Measurements from ENCODE around the gene STXBP5L.
A peak's percentile ranks its signal among the peaks of the same experiment; 100 is the strongest.
"Not testable (repeated sequence)": the region's sequence is repeated elsewhere in the genome, so short reads cannot be mapped to it uniquely, and the experiment has no call there.

STXBP5L gene

DNA sequence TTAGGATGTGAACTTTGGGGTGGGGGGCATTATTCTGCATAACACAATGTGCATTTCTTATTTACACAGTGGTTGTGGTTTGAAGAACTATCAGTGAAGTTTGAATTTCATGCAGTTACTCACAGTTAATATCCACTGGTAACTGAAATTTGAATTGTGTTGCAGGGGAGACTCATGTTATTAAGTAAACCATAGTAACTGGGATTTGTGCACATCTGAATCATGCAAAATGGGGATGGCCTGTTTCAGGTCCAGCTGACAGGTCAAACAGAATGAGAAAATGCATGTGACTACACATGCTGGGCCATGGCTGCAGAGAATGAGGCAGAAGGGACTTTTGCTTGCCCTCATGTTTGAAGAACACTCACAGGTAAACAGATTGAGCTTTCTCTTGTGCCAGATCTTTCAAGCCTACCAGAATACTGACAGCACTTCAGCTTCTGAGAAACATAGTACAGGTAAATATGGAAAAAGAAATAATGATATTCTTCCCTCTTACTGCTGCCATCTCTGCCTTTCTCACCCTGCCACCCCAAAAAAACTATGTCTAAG, 522.7 kb downstream of the STXBP5L start:
- no peak for DNase-seq (ENCODE audit: low read depth in 2 of 2)

DNA sequence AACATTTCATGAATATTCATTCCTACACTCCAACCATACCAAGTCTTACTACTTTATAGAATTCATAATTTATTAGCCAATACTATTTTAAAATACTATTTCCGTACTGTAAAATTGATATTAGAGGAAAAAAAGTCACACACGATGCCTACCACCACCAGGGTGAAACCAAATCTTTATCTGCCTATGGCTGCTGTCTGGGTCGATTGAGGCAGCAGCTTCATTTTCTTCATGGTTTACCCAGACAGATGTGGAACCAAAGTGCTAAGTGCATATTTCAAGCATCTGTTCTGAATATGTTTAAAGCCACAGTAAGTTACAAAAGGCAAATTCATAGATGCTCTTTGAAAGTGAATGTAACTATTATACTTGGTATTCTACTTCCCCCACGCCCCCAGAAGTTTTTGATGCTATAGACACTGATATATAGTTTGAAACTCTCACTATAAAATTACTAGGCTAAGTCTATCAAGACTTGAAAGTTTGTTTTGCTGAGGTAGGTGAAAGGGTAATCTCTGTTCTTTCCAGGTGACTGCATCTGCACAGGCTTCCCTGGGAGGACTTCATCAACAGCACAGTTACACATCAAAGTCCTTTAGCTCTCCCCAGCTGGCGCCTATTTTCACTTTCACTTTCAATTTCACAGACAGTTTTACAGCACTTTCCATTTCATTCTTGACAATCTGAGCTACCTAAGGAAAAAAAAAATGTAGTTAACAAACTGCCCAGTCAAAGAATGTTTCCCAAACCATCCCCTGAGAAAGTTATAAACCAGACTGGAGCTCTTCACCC, 523.9 kb downstream of the STXBP5L start:
- peak; percentile 8 to 21 for DNase-seq (ENCODE audit: low read depth in 2 of 2)

DNA sequence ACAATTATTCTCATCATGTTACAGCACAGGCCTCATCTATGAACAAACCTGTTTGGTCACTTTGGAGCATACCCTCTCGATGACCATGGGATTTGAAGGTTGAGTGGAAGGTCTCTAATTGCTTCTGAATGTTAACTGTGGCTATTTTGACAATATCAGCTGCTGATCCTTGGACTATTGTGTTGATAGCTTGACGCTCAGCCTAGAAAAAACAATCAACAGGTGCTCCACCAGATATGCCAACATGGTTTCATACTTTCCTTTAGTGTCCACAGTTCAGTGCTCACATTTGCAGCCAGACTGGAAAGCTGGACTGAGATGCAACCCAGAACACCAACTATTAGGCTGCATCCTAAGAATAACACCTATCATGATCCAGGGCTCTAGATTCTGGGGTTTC, 528.1 kb downstream of the STXBP5L start:
- no peak for DNase-seq (ENCODE audit: low read depth in 2 of 2)

DNA sequence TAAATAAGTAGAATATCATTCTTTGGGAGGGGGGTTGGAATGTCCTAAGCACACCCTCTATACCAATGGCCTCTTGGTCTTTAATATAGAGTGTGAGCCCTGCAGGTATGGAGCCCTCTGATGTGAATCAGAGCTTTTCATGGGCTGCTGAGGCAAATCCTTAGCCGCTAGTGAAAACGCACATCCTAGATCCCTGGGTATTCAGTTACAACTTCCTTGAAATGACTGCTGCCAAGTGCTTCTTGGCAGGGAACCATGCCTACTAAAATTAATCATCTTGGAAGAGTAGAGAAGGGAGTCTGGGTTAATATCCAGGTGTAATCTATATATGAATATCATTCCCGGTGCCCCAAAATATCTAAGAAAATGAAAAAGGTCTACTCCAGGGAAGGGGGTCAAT, 528.6 kb downstream of the STXBP5L start:
- DNase-seq (ENCODE audit: low read depth in 2 of 2), result no peak

DNA sequence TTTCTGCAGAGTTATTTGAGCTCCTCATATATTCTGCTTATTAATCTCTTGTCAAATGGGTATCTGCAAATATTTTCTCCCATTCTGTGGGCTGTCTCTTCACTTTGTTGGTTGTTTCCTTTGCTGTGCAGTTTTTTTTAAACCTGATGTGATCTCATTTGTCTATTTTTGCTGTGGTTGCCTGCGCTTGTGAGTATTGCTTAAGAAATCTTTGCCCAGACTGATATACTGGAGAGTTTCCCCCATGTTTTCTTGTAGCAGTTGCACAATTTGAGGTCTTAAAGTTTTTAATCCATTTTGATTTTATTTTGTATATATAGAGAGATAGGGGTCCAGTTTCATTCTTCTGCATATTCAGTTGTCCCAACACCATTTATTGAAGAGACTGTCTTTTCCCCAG, 535.5 kb downstream of the STXBP5L start:
- DNase-seq (ENCODE audit: low read depth in 2 of 2), result no peak

DNA sequence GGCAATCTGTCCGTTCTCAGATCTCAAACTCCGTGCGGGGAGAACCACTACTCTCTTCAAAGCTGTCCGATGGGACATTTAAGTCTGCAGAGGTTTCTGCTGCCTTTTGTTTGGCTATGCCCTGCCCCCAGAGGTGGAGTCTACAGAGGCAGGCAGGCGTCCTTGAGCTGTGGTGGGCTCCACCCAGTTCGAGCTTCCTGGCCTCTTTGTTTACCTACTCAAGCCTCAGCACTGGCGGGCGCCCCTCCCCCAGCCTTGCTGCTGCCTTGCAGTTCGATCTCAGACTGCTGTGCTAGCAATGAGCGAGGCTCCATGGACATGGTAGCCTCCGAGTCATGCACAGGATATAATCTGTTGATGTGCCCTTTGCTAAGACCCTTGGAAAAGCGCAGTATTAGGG, 543.7 kb downstream of the STXBP5L start:
- not testable (repeated sequence) for DNase-seq (ENCODE audit: low read depth in 2 of 2)

DNA sequence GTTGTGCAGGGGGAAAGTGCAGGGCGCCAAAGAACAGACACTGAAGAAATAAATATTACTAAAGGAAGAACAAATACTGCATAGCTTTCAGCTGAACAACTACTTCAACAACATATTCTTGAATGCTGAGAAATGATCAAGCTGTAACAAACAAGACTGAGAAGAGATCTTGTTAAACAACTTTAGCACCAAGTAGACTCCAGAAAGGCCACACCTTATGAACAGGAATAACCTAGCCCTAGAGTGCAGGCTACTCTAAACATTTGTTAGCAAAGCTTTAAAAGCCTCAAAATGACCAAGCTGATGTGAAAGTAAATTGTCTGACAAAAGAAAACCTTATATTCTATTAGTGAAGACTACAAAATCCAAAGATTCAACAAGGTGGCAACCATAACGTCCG, 554.6 kb downstream of the STXBP5L start:
- no peak for DNase-seq (ENCODE audit: low read depth in 2 of 2)

DNA sequence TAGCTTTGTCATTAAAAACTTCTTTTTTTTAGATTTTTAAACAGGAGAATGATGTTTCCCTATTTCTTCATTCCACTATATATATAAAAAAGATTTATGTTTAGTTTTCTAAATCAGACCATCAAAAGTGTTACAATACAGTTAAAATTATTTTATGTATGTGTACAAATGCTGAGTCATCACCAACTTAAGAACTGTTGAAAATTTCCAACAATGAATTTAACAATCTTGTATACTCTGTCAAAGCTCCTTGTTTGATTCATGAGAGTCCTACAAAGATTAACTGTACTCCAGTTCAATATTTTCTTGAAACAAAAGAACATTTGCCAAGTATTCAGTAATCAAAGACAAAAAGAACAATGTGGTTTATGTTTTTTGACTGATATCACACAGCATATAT, 555.7 kb downstream of the STXBP5L start:
- DNase-seq (ENCODE audit: low read depth in 2 of 2), result no peak

DNA sequence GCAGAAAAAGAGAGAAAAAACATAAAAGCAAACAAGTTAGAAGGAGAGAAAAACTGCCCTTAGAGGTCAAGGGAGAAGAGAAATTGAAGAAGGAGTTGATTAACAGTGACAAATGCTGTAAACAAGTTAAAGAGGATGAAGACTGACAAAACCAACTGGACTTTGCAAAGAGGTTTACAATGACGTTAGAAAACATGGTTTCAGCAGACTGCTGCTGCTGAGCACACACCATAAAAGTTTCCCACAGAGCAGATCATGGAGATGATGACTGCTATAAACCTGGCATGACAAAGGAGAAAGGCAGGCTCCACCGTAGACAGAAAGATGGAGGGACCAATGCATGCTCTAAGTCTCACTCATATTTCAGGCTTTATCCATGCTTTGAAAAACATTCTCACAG, 559.1 kb downstream of the STXBP5L start:
- DNase-seq (ENCODE audit: low read depth in 2 of 2), result no peak

DNA sequence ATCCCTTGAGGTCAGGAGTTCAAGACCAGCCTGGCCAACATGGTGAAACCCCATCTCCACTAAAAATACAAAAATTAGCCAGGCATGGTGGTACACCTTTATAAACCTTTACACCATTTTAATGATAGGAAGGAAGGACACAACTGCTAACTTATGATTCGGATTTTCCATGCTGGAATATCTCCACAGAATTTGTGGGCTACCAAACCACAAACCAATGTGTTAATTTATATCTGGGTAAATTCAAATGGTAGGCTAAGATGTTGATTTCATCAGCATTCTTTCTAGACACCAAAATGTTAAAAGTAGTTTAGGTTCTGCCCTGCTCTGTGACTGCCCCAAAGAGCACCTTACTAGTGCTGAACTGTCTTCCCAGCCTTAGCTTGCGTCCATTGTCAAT, 565.0 kb downstream of the STXBP5L start:
- no peak for DNase-seq (ENCODE audit: low read depth in 2 of 2)

Data from stimulated activated CD4-positive, alpha-beta T cell treated with anti-CD3 and anti-CD28 coated beads, Interleukin-12 subunit alpha, Interleukin-12 subunit beta, amount 100 ng/mL, for 24 hours (primary cell).